Dendritic cell treated with granulocyte-macrophage colony-stimulating factor and Interleukin-4, amounts not matched to agents 40 ng/mL and 50 ng/mL, for 4 days (primary cell): ENCODE data around the gene NTSR2.
A peak's percentile ranks its signal among the peaks of the same experiment; 100 is the strongest.

Experiments used
- H3K27ac Mint-ChIP-seq: one replicate; pipeline ENCODE4 v1.8.0; 2022; ENCODE audit warnings: mild to moderate bottlenecking, mixed read lengths
- H3K27me3 Mint-ChIP-seq: one replicate; pipeline ENCODE4 v1.8.0; 2022; ENCODE audit warnings: mild to moderate bottlenecking, mixed read lengths
- H3K36me3 Mint-ChIP-seq: one replicate; pipeline ENCODE4 v1.8.0; 2022; ENCODE audit warnings: low read depth, mixed read lengths
- H3K4me1 Mint-ChIP-seq: one replicate; pipeline ENCODE4 v1.8.0; 2022; ENCODE audit warnings: low read depth, mixed read lengths
- H3K4me3 Mint-ChIP-seq: one replicate; pipeline ENCODE4 v1.8.0; 2022; ENCODE audit warnings: mild to moderate bottlenecking, moderate library complexity, mixed read lengths
- H3K9me3 Mint-ChIP-seq: one replicate; pipeline ENCODE4 v1.8.0; 2022; ENCODE audit warnings: mixed read lengths
- intact Hi-C: fragments of 100-400 bp; cut with micrococcal nuclease; formaldehyde crosslinking; loops from one replicate; pipeline ENCODE4 v1.15.0; 2022

NTSR2 gene

GRCh38 chr2:11708106-11708505 lies 38.1 kb upstream of the NTSR2 start:
- H3K27ac Mint-ChIP-seq, result no peak overlapping the region
- no peaks in the 10 kb centered on the region for H3K27me3 Mint-ChIP-seq
- no peaks in the 10 kb centered on the region for H3K36me3 Mint-ChIP-seq
- no peak overlapping the region for H3K4me3 Mint-ChIP-seq
- H3K9me3 Mint-ChIP-seq, result no peaks in the 10 kb centered on the region
- peaks cover 29% of the 10 kb centered on the region for H3K4me1 Mint-ChIP-seq
- intact Hi-C loops, result no loop called here

- no peaks in the 10 kb centered on the region for H3K36me3 Mint-ChIP-seq
- H3K27me3 Mint-ChIP-seq, result no peaks in the 10 kb centered on the region
- H3K27ac Mint-ChIP-seq, result no peak overlapping the region
- H3K9me3 Mint-ChIP-seq, result no peaks in the 10 kb centered on the region
- intact Hi-C loops, result no loop called here
- H3K4me3 Mint-ChIP-seq, result no peak overlapping the region
- peaks cover 14% of the 10 kb centered on the region for H3K4me1 Mint-ChIP-seq
These were observed 35.7 kb upstream of the NTSR2 start for GRCh38 chr2:11705711-11706110.

GRCh38 chr2:11705063-11705462 lies 35.1 kb upstream of the NTSR2 start:
- Mint-ChIP-seq H3K9me3 (no peaks in the 10 kb centered on the region), H3K4me1 (peaks cover 14% of the 10 kb centered on the region), H3K27ac (no peak overlapping the region), H3K27me3 (no peaks in the 10 kb centered on the region), H3K4me3 (no peak overlapping the region), H3K36me3 (no peaks in the 10 kb centered on the region)
- intact Hi-C loops, result no loop called here

GRCh38 chr2:11703700-11704099 lies 33.7 kb upstream of the NTSR2 start:
- no peaks in the 10 kb centered on the region for H3K36me3 Mint-ChIP-seq
- intact Hi-C loops, result no loop called here
- H3K4me1 Mint-ChIP-seq, result peaks cover 22% of the 10 kb centered on the region
- H3K27ac Mint-ChIP-seq, result no peak overlapping the region
- H3K27me3 Mint-ChIP-seq, result no peaks in the 10 kb centered on the region
- no peak overlapping the region for H3K4me3 Mint-ChIP-seq
- no peaks in the 10 kb centered on the region for H3K9me3 Mint-ChIP-seq

- Mint-ChIP-seq H3K4me1 (peaks cover 25% of the 10 kb centered on the region), H3K4me3 (no peak overlapping the region), H3K36me3 (no peaks in the 10 kb centered on the region), H3K9me3 (no peaks in the 10 kb centered on the region), H3K27ac (no peak overlapping the region), H3K27me3 (no peaks in the 10 kb centered on the region)
- intact Hi-C loops, result no loop called here
These were observed 33.0 kb upstream of the NTSR2 start for GRCh38 chr2:11702946-11703345.

- Mint-ChIP-seq H3K4me3 (no peak overlapping the region), H3K4me1 (peaks cover 36% of the 10 kb centered on the region), H3K9me3 (no peaks in the 10 kb centered on the region), H3K27ac (no peak overlapping the region), H3K27me3 (peaks cover 1% of the 10 kb centered on the region), H3K36me3 (no peaks in the 10 kb centered on the region)
- intact Hi-C loops, result no loop called here
These were observed 31.8 kb upstream of the NTSR2 start for GRCh38 chr2:11701751-11702301.

GRCh38 chr2:11701206-11701605 lies 31.2 kb upstream of the NTSR2 start:
- H3K27me3 Mint-ChIP-seq, result peaks cover 3% of the 10 kb centered on the region
- intact Hi-C loops, result no loop called here
- H3K9me3 Mint-ChIP-seq, result no peaks in the 10 kb centered on the region
- H3K4me3 Mint-ChIP-seq, result no peak overlapping the region
- no peak overlapping the region for H3K27ac Mint-ChIP-seq
- no peaks in the 10 kb centered on the region for H3K36me3 Mint-ChIP-seq
- H3K4me1 Mint-ChIP-seq, result peaks cover 43% of the 10 kb centered on the region

- intact Hi-C loops, result loop anchor here (2.0 kb wide), 1 partner anchor 45 kb away; no protein-coding TSS in a partner anchor
- peak overlapping the region; percentile 86 for H3K27ac Mint-ChIP-seq
- H3K36me3 Mint-ChIP-seq, result no peaks in the 10 kb centered on the region
- H3K4me1 Mint-ChIP-seq, result peaks cover 46% of the 10 kb centered on the region
- H3K4me3 Mint-ChIP-seq, result no peak overlapping the region
- no peaks in the 10 kb centered on the region for H3K9me3 Mint-ChIP-seq
- H3K27me3 Mint-ChIP-seq, result peaks cover 10% of the 10 kb centered on the region
These were observed 30.0 kb upstream of the NTSR2 start for GRCh38 chr2:11699686-11700670.

GRCh38 chr2:11698009-11698922 lies 28.3 kb upstream of the NTSR2 start:
- Mint-ChIP-seq H3K36me3 (no peaks in the 10 kb centered on the region), H3K4me1 (peaks cover 38% of the 10 kb centered on the region), H3K9me3 (no peaks in the 10 kb centered on the region), H3K27ac (peak overlapping the region; percentile 86), H3K4me3 (no peak overlapping the region), H3K27me3 (peaks cover 10% of the 10 kb centered on the region)
- intact Hi-C loops, result loop anchor here (2.0 kb wide), 1 partner anchor 47 kb away; no protein-coding TSS in a partner anchor

GRCh38 chr2:11697103-11697871 lies 27.3 kb upstream of the NTSR2 start:
- Mint-ChIP-seq H3K36me3 (no peaks in the 10 kb centered on the region), H3K27me3 (peaks cover 10% of the 10 kb centered on the region), H3K4me1 (peaks cover 44% of the 10 kb centered on the region), H3K9me3 (no peaks in the 10 kb centered on the region), H3K4me3 (peak overlapping the region; percentile 56), H3K27ac (peak overlapping the region; percentile 86)
- intact Hi-C loops, result no loop called here

- Mint-ChIP-seq H3K36me3 (no peaks in the 10 kb centered on the region), H3K4me3 (peak overlapping the region; percentile 56)
These were observed 26.7 kb upstream of the NTSR2 start for GRCh38 chr2:11696736-11697102.

GRCh38 chr2:11695576-11695975 lies 25.6 kb upstream of the NTSR2 start:
- no peaks in the 10 kb centered on the region for H3K36me3 Mint-ChIP-seq
- peak overlapping the region; percentile 16 for H3K27ac Mint-ChIP-seq
- H3K4me3 Mint-ChIP-seq, result no peak overlapping the region
- intact Hi-C loops, result no loop called here
- peaks cover 10% of the 10 kb centered on the region for H3K27me3 Mint-ChIP-seq
- H3K4me1 Mint-ChIP-seq, result peaks cover 59% of the 10 kb centered on the region
- H3K9me3 Mint-ChIP-seq, result no peaks in the 10 kb centered on the region

More at GRCh38 chr2:11696736-11697102, 26.7 kb upstream of the NTSR2 start:
- H3K27me3 Mint-ChIP-seq, result peaks cover 10% of the 10 kb centered on the region
- H3K27ac Mint-ChIP-seq, result peak overlapping the region; percentile 86
- peaks cover 47% of the 10 kb centered on the region for H3K4me1 Mint-ChIP-seq
- H3K9me3 Mint-ChIP-seq, result no peaks in the 10 kb centered on the region
- intact Hi-C loops, result no loop called here

- Mint-ChIP-seq H3K27ac (no peak overlapping the region), H3K9me3 (no peaks in the 10 kb centered on the region), H3K27me3 (peaks cover 10% of the 10 kb centered on the region), H3K4me3 (no peak overlapping the region), H3K4me1 (peaks cover 65% of the 10 kb centered on the region), H3K36me3 (no peaks in the 10 kb centered on the region)
- intact Hi-C loops, result loop anchor here (1.0 kb wide), 1 partner anchor 86 kb away; no protein-coding TSS in a partner anchor
These were observed 23.0 kb upstream of the NTSR2 start for GRCh38 chr2:11692966-11693521.
